HepG2 (cell line): ENCODE measurements around the gene MYO7A. TPM values are rescaled to one million over a fixed set of nuclear protein-coding genes. Genes with fewer than 3 reads are reported as not detected.

Experiments used
- CBX5 ChIP-seq: sonication (generic); formaldehyde crosslinking; IDR thresholded peaks from 2 replicates; pipeline ENCODE4 v1.4.0; 2020; ENCODE audit warnings: missing genetic modification reagents, borderline replicate concordance
- ETV6 ChIP-seq: sonication (generic); formaldehyde crosslinking; conservative IDR thresholded peaks from 2 replicates; pipeline ENCODE4 v1.4.0; 2020; ENCODE audit warnings: missing genetic modification reagents
- HNF4A ChIP-seq: sonication (generic); formaldehyde crosslinking; IDR thresholded peaks from 2 replicates; pipeline ENCODE4 v1.4.0; 2020; ENCODE audit warnings: missing genetic modification reagents
- MYPOP ChIP-seq: sonication (generic); formaldehyde crosslinking; IDR thresholded peaks from 2 replicates; pipeline ENCODE4 v1.8.1; 2023; ENCODE audit warnings: mild to moderate bottlenecking, moderate library complexity, missing genetic modification reagents
- NAIF1 ChIP-seq: sonication (generic); formaldehyde crosslinking; IDR thresholded peaks from 2 replicates; pipeline ENCODE4 v1.5.0; 2020; ENCODE audit warnings: mild to moderate bottlenecking, missing genetic modification reagents, borderline replicate concordance
- NCOA2 ChIP-seq: sonication (generic); formaldehyde crosslinking; IDR thresholded peaks from 2 replicates; pipeline ENCODE4 v1.8.0; 2022; ENCODE audit warnings: inconsistent platforms
- NFKBIZ ChIP-seq: IDR thresholded peaks from 2 replicates; pipeline ENCODE4 v1.6.1; 2018; ENCODE audit warnings: missing genetic modification reagents, missing compliant biosample characterization
- NFYB ChIP-seq: sonication (generic); formaldehyde crosslinking; IDR thresholded peaks from 2 replicates; pipeline ENCODE4 v1.4.0; 2020; ENCODE audit warnings: missing genetic modification reagents
- THAP9 ChIP-seq: sonication (generic); formaldehyde crosslinking; IDR thresholded peaks from 2 replicates; pipeline ENCODE4; 2020; ENCODE audit warnings: missing genetic modification reagents, mild to moderate bottlenecking, borderline replicate concordance
- YEATS4 ChIP-seq: sonication (generic); formaldehyde crosslinking; IDR thresholded peaks from 2 replicates; pipeline ENCODE4 v1.4.0; 2020; ENCODE audit warnings: missing genetic modification reagents, borderline replicate concordance
- YY1 ChIP-seq: IDR thresholded peaks from 2 replicates; pipeline ENCODE4 v1.6.1; 2011; ENCODE audit warnings: low read length, low read depth, moderate library complexity, mild to moderate bottlenecking; ENCODE audit not compliant: insufficient read depth, insufficient replicate concordance
- ZNF747 ChIP-seq: sonication (generic); formaldehyde crosslinking; IDR thresholded peaks from 2 replicates; pipeline ENCODE4 v1.8.1; 2023; ENCODE audit warnings: missing genetic modification reagents, mild to moderate bottlenecking, borderline replicate concordance
- ZNF749 ChIP-seq: sonication (generic); formaldehyde crosslinking; IDR thresholded peaks from 2 replicates; pipeline ENCODE4 v1.8.0; 2022; ENCODE audit warnings: mild to moderate bottlenecking, missing genetic modification reagents, moderate library complexity, borderline replicate concordance
- polyA plus RNA-seq, 8 experiments: library from polyadenylated mRNA; depleted of rRNA in 3 of 8; stranded (reverse) in 7 of 8; unstranded in 1 of 8; fragments of >200 nt; fragmentation: Illumina TruSeq in 4 of 8; extraction: Trizol in 4 of 8; gene quantifications; 2 replicates each; pipeline versions ENCODE4 v1.2.1 to v1.2.3, GENCODE V29; 2011 to 2016; ENCODE audit warnings: low read depth in 4 of 8, missing spikeins in 1 of 8, mixed read lengths in 1 of 8; ENCODE audit not compliant: insufficient read depth in 1 of 8
- total RNA-seq, 5 experiments: library from RNA; depleted of rRNA; stranded (reverse); fragments of >200 nt; fragmentation: Illumina TruSeq; extraction: Trizol; gene quantifications; 2 replicates each; pipeline ENCODE4 v1.2.3, GENCODE V29; 2016; ENCODE audit warnings: low read depth in 1 of 5
- TF ChIP-seq, protein P1 (sequence below): IDR thresholded peaks from 2 replicates; pipeline ENCODE4 v1.6.1; 2018; ENCODE audit warnings: missing genetic modification reagents, mild to moderate bottlenecking, missing compliant biosample characterization
- TF ChIP-seq, protein P2 (sequence below): sonication (generic); formaldehyde crosslinking; IDR thresholded peaks from 2 replicates; pipeline ENCODE4 v1.5.0; 2020; ENCODE audit warnings: missing genetic modification reagents, mild to moderate bottlenecking, borderline replicate concordance

MYO7A gene
- total and polyA plus RNA-seq, 2 of the 13 experiments (the other 11 are each of a cell fraction or from before 2014, with no cell fraction given), result 7.5 to 10.0 TPM

DNA sequence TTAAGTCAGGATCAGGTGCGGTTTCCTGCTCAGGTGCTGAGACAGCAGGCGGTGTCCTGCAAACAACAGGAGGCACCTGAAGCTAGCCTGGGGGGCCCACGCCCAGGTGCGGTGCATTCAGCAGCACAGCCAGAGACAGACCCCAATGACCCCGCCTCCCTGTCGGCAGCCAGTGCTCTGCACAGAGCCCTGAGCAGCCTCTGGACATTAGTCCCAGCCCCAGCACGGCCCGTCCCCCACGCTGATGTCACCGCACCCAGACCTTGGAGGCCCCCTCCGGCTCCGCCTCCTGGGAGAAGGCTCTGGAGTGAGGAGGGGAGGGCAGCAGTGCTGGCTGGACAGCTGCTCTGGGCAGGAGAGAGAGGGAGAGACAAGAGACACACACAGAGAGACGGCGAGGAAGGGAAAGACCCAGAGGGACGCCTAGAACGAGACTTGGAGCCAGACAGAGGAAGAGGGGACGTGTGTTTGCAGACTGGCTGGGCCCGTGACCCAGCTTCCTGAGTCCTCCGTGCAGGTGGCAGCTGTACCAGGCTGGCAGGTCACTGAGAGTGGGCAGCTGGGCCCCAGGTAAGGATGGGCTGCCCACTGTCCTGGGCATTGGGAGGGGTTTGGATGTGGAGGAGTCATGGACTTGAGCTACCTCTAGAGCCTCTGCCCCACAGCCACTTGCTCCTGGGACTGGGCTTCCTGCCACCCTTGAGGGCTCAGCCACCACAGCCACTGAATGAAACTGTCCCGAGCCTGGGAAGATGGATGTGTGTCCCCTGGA lies at the start of gene MYO7A (continued):
- TF ChIP-seq ETV6 (CRISPR knock-in tag) (no peak), YEATS4 (CRISPR knock-in tag) (0 out of 2 replicates have a peak, but pooled peaks have one; percentile 35), CBX5 (CRISPR knock-in tag) (no peak; the same call in 1 of the 2 replicates), NFYB (CRISPR knock-in tag) (0 out of 2 replicates have a peak, but pooled peaks have one; percentile 17), NCOA2 (0 out of 2 replicates have a peak, but pooled peaks have one; percentile 35), THAP9 (peak; percentile 16; the same call in 1 of the 2 replicates), NFKBIZ (0 out of 2 replicates have a peak, but pooled peaks have one; percentile 57), HNF4A (CRISPR knock-in tag) (peak; percentile 73), ZNF747 (peak; percentile 74; the same call in 1 of the 2 replicates), NAIF1 (CRISPR knock-in tag) (no peak), ZNF749 (CRISPR knock-in tag) (no peak), YY1 (peak; percentile 21), MYPOP (peak; percentile 20; the same call in 1 of the 2 replicates)
- TF ChIP-seq, protein P1, sequence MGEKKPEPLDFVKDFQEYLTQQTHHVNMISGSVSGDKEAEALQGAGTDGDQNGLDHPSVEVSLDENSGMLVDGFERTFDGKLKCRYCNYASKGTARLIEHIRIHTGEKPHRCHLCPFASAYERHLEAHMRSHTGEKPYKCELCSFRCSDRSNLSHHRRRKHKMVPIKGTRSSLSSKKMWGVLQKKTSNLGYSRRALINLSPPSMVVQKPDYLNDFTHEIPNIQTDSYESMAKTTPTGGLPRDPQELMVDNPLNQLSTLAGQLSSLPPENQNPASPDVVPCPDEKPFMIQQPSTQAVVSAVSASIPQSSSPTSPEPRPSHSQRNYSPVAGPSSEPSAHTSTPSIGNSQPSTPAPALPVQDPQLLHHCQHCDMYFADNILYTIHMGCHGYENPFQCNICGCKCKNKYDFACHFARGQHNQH, result 0 out of 2 replicates have a peak, but pooled peaks have one; percentile 47
- TF ChIP-seq, protein P2, sequence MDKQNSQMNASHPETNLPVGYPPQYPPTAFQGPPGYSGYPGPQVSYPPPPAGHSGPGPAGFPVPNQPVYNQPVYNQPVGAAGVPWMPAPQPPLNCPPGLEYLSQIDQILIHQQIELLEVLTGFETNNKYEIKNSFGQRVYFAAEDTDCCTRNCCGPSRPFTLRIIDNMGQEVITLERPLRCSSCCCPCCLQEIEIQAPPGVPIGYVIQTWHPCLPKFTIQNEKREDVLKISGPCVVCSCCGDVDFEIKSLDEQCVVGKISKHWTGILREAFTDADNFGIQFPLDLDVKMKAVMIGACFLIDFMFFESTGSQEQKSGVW (CRISPR knock-in tag), result no peak
